Activated gamma-delta T cell (primary cell): ENCODE data around the gene NMNAT3.

ENCODE experiments used
- DNase-seq: peaks from one replicate; lab custom pipeline; 2025; lab: John Stamatoyannopoulos, UW

Gene NMNAT3

DNA sequence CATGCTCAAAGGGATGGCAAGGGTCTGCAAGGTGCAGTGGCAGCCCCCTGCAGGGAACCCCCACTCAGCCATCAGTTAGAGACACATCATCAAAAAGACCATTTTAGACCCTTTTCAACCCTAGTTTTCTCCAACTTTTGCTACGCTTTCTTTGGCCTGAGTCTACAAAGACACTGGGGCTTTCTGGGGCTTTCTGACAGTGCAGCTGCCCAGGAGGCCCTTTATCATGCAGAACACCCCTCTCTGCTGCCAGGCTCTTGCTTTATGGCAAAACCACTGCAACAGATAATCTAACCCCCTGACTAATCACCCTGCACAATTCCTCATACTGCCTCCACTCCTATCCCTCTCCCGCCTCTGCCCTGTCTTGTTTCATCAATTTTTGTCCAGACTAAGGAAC is 2.4 kb downstream of the NMNAT3 start:
- DNase-seq = no peak

DNA sequence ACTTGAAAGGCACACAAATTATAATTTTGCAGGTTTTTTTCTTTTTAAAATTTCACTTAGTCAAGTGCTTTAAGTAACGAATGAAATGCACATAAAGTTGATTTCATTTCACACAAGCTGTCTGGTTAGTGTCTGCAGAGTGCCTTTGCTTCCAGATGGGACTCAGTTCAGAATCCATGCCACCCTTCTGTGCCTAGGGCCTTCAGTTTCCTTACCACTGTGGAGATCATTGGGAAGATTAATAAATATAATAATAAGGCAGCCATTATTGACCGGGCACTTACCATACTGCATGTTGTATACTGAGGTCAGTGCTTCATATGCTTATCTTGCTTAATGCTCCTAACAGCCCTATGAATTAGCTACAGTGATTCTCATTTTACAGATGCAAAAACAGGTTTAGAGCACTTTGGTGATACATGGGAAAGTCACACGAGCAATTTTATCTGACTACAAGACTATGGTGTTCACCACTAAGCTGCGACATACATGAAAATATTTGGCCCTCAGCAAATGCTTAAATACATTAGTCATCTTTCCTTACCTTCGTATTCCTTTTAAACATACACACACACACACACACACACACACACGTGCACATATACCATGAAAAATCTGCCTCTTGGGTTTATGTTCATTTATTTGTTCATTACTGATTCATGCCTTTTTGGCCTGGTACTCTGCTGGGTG is 3.1 kb downstream of the NMNAT3 start:
- DNase-seq = no peak

GRCh38 chr3:139672884-139673283 is 4.9 kb downstream of the NMNAT3 start:
- DNase-seq = no peak

GRCh38 chr3:139671863-139672646 is 5.7 kb downstream of the NMNAT3 start:
- no peak for DNase-seq

DNA sequence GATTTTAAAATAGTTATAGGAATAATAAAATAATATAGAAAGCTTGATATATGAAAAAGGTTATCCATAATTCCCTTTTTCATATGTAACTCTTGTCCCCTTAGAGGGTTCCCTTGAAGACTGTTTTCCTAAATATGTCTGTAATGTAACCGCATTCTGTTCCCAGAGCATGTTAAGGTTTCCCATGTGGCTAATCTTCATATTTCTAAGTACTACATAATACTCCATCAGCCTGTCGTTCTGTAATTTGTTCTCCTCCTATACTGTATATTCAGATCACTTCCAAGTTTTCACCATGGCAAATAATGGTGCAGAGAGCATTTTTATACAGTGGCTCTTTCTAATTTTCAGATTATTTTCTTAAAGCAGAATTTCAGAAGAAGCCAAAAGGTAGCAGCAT is 6.7 kb downstream of the NMNAT3 start:
- DNase-seq = no peak

DNA sequence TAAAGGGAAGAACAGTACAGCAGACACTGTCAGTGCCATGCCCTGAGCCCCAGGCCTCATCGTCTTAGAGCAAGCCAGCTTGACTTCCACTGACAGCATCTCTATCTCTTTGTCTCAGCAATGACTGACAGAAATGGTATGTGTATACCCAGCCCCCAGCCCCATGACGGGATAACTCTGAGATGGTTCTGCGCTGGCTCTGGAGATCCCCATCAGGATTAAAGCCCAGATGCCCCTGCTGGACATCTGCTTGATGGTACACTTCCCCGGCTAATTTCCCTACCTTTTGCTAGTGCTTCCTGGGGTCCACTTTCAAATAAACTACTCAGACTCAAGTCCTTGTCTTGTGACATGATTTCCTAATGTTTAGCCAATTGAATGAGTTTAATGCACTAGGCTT is 7.6 kb downstream of the NMNAT3 start:
- DNase-seq = no peak

DNA sequence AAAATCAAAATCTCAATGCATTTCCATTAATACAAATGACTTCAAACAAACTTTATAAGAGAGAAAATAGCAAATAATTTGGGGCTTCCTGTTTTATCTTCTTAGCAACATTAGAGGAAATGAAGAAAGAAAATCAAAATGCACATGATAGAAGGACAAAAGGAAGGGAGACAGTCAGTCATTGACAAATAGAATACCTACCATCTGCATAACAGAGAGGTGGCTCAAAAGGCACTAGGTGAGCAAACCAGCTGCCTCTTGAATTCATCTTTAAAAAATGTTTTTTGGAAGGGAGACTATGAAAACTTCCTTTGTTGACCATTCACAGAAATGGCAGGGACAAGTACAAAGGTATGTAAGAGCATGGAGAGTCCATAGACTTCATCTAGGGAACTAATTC is 9.4 kb downstream of the NMNAT3 start:
- no peak for DNase-seq

- DNase-seq = no peak
Measured at GRCh38 chr3:139664958-139665357, 12.8 kb downstream of the NMNAT3 start.

DNA sequence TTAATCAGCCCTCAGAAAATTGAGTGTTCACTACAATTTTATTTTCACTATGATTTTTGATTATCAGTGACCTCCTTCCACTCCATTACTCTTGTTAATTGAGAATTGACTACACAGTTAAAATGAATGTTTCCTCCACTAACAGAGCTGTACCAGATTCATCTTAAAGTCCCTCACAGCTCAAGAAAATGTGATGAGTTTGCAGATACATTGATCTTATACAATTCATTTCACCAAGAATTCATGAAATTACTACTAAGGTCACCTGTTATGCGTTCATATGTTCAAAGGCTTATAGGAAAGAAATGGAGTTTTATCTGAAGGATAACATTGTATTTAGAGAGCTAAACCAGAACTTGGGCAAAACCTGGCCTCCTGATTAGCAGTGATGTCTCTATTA is 17.5 kb downstream of the NMNAT3 start:
- DNase-seq = no peak

DNA sequence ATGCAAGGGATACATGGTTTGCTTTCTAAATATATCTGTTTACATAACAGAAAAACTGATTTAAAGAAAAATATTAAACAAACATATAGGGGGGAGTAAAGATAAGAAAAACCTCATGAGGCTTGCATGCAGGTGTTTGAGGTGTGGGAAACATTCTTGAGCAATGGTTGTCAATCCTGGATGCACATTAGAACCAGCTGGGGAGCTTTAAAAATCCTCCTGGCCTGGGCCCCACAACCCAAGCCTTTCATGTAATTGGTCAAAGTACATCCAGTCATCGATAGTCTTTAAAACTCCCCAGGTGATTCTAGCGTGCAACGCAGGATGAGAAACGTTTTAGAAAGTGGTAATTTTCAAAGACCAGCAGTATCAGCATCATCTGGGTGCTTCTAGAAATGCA is 18.3 kb downstream of the NMNAT3 start:
- DNase-seq = no peak

DNA sequence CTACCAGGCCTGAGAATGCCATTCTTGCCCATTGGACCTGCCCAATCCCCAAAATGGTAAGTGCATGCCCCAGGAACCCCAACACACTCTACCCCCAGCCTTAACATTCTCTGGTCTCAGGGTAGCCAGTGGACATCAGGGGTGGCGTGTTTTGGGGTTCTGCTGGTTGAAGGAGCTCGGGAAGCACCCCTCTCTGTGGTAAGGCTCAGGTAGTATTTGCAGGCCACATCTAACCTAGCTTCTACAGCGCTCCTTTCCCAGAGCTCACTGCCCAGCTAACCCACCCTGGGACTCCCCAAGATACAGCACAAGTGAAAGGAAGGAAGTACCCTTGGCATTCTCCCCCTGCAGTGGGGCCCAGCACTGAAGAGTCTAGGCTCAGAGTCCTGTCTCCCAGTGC is 19.8 kb downstream of the NMNAT3 start:
- no peak for DNase-seq

GRCh38 chr3:139657434-139657833 is 20.3 kb downstream of the NMNAT3 start:
- no peak for DNase-seq

GRCh38 chr3:139655909-139656595 is 21.7 kb downstream of the NMNAT3 start:
- DNase-seq = no peak

DNA sequence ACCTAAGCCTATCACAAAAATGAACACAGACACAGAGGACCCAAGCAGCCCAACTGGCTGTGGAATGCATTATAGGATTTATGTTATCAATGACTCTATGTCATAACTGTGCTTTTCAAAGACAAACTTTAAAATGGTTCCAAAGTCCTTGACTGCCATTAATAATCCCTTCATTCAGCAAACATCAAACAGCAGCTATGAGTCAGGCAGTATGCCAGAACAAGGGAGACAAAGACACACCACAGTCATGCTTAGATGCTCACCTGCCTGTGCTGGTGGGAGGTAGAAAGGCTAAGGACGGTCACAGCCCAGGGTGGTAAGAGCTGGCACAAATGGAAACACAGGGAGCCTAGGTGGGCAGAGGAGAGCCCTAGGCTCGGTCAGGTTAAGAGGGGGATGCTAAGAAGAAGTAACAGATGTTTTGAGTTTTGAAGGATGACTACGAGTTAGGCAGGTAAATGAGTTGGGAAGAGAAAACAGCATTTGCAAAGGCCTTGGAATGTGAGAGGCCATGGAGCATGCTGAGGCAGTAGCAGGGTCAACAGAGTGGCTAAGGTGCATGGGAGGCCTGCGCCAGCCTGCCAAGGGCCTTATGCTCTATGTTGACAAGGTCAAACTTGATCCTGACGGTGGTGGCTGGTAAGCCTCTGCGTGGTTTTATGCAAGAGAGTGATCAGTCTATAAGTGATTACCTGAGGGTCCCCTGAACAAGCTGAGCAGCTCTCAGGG is 23.0 kb downstream of the NMNAT3 start:
- no peak for DNase-seq

GRCh38 chr3:139653582-139653981 is 24.2 kb downstream of the NMNAT3 start:
- no peak for DNase-seq

DNA sequence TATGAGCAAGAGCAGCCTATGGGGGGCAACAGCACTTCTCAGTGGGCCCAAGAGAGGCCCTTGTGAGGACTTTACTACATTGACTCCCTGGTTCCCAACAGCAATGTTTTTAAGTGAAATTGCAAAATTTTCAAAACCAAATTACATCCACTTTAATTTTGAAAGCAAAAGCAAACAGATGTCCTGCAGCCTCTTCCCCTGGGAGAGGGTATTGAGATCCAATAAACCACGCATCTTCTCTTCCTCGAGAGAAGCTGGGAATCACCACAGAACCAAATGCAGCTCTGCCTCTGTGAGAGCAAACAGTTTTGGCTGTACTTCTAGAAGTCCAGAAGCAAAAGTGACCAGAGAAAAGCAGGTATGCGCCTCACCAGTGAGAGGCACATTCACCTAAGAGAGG is 25.2 kb downstream of the NMNAT3 start:
- DNase-seq = no peak

DNA sequence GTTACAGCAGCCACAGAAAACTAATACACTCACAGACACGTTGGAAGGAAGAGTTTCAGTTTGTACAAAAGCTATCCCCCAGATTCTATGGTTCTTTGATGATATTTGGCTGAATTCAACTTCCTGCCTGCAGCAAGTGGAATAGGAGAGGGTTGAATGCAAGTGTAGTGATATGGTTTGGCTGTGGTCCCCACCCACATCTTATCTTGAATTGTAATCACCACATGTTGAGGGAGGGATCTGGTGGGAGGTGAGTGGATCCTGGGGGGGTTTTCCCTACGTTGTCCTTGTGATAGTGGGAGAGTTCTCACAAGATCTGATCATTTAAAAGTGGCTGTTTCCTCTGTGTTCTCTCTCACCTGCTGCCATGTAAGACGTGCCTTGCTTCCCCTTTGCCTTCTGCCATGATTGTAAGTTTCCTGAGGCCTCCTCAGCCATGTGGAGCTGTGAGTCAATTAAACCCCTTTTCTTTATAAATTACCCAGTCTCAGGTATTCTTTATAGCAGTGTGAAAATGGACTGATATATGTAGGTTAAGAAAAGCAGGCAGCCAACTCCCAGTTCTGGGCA is 29.8 kb downstream of the NMNAT3 start:
- no peak for DNase-seq

DNA sequence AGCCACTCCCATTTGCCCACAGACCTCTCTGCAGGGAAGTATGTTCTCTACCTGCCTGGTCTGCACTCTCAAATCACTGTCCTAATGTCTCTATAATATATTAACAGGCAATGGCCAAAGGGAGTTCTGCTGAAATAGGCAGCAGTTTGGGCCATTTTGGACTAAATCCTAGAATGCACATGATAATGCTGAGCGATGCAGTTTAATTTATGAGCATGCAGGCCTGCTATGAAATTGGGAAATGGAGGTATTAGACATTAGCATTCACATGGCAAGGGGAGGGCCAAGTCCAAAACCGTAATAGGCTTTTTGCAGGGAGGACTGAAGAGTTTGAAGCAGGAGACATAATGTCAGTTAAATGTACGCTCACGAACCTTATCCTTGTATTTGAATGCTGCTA is 31.3 kb downstream of the NMNAT3 start:
- no peak for DNase-seq

GRCh38 chr3:139642996-139643395 is 34.8 kb downstream of the NMNAT3 start:
- no peak for DNase-seq

GRCh38 chr3:139640456-139640855 is 37.3 kb downstream of the NMNAT3 start:
- no peak for DNase-seq

DNA sequence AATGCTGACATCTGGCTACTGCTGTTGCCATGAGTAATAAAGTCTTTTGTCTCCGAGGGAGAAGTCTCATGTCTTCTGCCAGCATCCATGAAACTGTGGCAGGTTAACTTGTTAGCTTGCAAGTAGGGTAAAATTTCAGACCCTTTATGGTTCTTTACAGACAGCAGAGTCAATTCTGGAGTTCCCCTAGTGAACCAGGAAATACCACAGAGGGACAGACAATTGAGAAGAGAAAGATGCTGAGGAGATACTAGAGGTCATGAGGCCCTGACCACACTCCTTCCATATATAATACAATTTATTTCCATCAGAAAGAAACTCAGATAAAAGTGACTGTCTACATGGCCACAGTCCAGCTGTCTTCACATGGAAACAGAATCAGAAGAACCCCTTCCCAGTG is 38.1 kb downstream of the NMNAT3 start:
- DNase-seq = no peak

GRCh38 chr3:139638518-139638917 is 39.3 kb downstream of the NMNAT3 start:
- no peak for DNase-seq
